Right renal pelvis (tissue), 4 donors: ENCODE data around the gene TAS1R1. TPM values are rescaled to one million over a fixed set of nuclear protein-coding genes. Genes with fewer than 3 reads are reported as not detected.

Source experiments
- DNase-seq, 4 donors: peaks; one replicate each; pipeline ENCODE4 v3.0.0-alpha.2; 2013; ENCODE audit warnings: low read depth in 4 of 4, low spot score in 3 of 4, missing footprints in 1 of 4
- polyA plus RNA-seq, 4 donors: library from polyadenylated mRNA; unstranded; fragments of 120-200 nt; gene quantifications; one replicate each; pipeline ENCODE4 v1.2.1, GENCODE V29; 2013; ENCODE audit not compliant: insufficient read length in 4 of 4

TAS1R1 gene
- polyA plus RNA-seq, 4 donors, result 0.07 to 0.15 (median 0.13) TPM; not detected in 1

DNA sequence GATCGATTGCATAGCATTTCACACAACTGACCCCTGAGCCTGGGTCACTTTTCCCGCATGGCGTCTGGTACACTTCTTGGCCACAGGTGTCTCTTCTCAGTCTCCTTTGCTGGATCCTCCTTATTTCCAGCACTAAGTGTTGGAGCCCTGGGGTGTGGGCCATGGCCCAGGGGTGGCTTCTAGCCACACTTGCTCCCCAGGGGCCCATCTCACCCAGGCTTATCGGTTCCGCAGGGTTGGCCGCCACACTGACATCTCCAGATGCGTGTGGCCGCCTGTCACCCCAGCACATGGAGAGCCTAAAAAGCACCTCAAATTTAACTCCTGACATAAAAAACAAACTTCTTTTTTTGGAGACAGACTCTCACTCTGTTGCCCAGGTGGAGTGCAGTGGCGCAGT is 71.9 kb downstream of the TAS1R1 start:
- no peak for DNase-seq

DNA sequence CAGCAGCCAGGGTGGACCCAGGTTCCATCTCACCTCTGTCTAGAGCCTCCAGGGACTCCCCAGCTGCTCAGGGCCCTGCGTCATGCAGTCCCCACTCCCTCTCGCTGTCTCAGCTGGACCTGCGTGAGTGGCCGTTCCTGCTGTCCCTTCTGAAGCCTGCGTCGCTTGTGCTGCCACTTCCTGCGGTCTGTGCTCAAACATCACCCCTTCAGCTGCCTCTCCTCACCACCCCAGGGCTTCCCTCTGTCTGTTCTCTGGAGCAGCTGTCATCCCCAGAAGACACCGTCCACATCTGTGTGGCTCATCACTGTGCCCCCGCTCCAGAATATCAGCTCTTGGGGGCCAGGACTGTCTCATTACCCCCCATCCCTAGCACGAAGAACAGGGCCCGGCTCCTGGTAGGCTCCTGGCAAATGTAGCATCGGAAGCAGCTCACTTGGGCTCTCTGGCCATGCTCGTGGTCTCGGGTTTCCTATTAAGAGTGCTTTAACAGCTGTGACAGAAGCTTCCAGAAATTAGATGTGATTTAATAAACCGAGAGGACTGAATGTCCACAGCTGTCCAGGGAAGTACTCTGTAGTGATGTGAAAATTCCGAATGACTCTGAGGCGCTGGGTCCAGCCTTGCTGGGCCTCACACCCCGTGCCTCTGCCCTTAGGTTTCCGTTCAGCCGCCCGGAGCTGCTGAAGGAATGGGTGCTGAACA is 72.9 kb downstream of the TAS1R1 start:
- no peak for DNase-seq

DNA sequence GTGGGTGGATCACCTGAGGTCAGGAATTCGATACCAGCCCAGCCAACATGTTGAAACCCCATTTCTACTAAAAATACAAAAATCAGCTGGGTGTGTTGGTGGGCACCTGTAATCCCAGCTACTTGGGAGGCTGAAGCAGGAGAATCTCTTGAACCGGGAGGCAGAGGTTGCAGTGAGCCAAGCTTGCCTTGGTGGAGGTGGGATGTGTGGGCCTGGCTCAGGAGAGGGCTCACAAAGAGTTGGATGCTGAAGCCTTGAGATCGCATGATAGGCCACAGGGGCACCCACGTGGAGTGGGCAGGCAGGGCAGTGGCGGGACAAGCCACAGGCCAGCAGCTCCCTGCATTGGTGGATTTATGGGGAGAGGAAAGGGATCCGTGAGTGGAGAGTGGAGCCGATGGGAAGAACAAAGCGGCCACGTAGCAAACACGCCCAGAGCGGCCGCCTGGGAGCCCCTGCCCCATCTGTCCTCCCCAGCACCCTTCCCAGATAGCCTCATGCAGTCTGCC is 73.9 kb downstream of the TAS1R1 start:
- DNase-seq, result no peak

Other genes starting within 250 kb of the TAS1R1 start
- gene ACOT7, start 161.5 kb upstream of the TAS1R1 start, polyA plus RNA-seq, result 10 to 100 TPM; 28.7 to 35.0 (median 31.5) TPM
- gene HES2, start 135.4 kb upstream of the TAS1R1 start, polyA plus RNA-seq, result under 1 TPM; 0.27 to 0.73 (median 0.53) TPM
- gene ESPN, start 130.5 kb upstream of the TAS1R1 start, polyA plus RNA-seq, result 10 to 100 TPM; 10.1 to 21.6 (median 16.9) TPM
- gene TNFRSF25, start 89.1 kb upstream of the TAS1R1 start, polyA plus RNA-seq, result 10 to 100 TPM; 11.1 to 13.8 (median 12.5) TPM
- 10 to 100 TPM; 12.6 to 18.0 (median 13.3) TPM for gene PLEKHG5, start 63.6 kb upstream of the TAS1R1 start, polyA plus RNA-seq
- gene NOL9, start 794 bp upstream of the TAS1R1 start, polyA plus RNA-seq, result 10 to 100 TPM; 15.4 to 19.1 (median 16.3) TPM
- gene ZBTB48, start 24.7 kb downstream of the TAS1R1 start, polyA plus RNA-seq, result 10 to 100 TPM; 24.1 to 35.8 (median 28.1) TPM
- 10 to 100 TPM; 14.9 to 16.6 (median 15.2) TPM for gene KLHL21, start 47.6 kb downstream of the TAS1R1 start, polyA plus RNA-seq
- gene PHF13, start 58.4 kb downstream of the TAS1R1 start, polyA plus RNA-seq, result 10 to 100 TPM; 24.8 to 26.8 (median 26.2) TPM
- 10 to 100 TPM; 17.5 to 22.8 (median 19.2) TPM for gene THAP3, start 69.6 kb downstream of the TAS1R1 start, polyA plus RNA-seq
- gene DNAJC11, start 146.5 kb downstream of the TAS1R1 start, polyA plus RNA-seq, result 10 to 100 TPM; 58.6 to 67.8 (median 59.8) TPM
- 10 to 100 TPM; 89.3 to 98.2 (median 92.9) TPM for gene CAMTA1, start 230.1 kb downstream of the TAS1R1 start, polyA plus RNA-seq